Effector CD4-positive, alpha-beta T cell (primary cell): ENCODE data around the gene MEF2D.

ENCODE experiments used
- DNase-seq: peaks from one replicate; pipeline ENCODE4 v3.0.0-alpha.2; 2020

The MEF2D gene

DNA sequence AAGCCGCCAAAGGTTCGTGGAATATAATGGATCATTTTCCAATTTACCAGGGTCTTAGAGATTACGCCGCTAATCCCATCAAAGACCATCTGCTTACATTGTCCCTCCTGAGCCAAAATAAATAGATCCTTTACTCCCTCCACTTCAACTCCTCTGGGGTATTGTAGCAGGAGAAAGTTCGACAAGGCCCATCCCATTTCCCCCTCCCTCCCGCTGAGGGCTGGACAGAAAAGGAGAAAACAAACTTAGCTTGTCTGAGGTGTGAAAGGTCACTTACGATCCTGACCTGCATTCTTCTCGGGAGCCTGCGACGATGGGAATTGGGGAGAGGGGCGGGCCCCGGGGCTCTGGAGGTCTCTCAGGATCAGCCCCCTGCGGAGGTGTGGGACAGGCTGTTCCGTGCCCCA lies 60.8 kb downstream of the MEF2D start:
- no peak for DNase-seq

DNA sequence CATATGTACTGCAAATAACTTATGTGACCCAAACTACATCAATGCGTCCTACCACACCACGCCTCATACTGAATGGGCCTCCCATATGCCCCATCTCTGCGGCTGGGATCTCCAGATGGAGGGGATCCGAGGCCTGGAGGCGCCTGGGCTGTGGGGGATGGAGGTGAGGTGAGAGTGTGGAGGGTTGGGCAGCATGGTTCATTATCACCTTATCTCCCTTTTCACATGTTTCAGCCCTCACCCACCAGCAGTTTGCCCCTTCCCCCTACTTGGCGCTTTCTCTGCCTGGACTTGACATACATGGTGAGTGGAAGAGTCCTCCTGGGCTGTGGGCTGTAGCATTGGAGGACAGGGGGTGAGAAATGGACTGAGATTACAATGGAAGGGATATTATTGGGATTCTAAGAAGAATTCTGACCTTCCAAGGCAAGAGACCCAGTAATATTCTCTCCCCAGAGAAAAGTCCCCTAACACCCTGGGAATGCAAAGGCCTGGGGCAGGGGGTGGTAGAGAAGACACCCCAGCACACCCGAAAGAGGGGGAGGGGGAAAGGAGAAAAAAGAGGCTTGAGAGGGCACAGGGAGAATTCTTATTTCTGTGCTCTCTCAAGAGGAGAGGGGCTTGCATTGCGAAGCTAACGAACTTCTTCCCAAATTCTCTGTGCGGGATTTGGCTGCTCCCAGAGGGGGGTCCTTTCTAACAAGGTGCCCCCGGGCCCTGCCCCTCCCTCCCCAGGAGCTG lies 61.4 kb downstream of the MEF2D start:
- no peak for DNase-seq

DNA sequence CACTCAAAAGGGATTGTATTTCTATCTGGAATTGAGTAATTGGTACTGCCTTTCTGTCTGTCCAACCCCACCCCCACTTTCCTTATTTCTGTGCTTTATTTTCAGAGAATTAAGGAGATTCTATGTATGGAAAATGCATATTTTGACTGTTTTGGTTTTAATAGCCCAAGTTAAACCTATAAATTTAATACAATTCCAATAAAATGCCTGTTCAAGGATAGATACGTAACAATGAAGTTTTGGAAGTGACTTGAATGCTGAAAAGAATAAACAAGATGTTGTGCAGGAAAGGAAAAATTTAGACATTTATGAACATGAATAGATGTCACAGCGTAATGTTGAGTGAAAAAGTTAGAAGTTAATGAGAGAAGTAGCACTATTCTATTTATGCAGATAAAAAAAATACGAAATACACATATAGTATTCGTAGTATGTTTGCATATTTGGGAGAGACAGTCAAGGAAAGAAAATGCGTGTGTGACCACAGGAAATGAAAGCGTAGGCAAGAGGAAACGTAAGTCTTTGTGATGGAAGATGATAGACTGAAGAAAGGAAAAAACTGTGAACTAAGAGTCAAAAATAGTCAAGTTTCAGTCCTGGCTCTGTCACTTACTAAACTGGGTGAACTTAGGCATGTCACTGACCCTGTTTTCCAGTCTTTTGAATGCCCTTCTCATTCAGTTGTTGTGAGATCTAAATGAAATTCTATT lies 62.1 kb downstream of the MEF2D start:
- DNase-seq: no peak

DNA sequence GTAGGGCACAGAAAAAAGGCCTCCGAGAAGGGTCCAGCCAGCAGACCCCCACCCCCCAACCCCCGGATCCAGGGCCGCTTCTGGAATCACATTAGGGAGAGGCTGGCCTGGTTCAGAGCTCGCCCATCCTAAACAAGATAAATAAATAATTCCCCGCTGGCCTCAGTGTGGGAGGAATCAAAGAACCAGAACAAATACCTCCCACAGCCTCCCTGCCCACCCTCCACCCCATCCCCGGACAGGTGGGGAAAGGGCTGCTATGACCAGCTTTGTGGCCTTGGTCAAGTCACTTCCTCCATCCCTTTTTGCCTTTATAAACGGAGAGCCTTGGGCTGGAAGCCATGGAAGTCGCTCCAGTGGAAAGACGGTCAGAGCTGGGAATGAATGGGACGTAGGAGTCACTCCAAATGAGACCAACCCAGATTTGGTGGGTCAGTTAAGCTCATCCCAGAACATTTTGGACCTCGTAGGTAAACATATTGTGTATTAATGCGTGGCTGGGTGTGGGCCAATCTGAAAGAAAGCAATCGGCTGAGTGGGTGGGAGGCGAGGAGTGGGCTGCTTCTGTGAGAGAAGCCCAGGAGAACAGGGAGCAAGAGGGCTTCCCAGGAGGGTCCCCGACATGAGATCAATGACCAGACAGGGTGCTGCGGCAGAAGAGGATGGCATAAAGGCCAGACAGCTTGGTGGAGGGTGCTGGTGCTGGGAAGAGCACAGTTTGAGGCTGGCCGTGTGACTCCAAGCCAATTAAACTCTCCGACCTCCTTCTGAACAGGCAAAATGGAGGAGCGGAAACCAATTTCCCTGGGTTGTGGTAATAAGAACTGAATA lies 63.3 kb downstream of the MEF2D start:
- no peak for DNase-seq

DNA sequence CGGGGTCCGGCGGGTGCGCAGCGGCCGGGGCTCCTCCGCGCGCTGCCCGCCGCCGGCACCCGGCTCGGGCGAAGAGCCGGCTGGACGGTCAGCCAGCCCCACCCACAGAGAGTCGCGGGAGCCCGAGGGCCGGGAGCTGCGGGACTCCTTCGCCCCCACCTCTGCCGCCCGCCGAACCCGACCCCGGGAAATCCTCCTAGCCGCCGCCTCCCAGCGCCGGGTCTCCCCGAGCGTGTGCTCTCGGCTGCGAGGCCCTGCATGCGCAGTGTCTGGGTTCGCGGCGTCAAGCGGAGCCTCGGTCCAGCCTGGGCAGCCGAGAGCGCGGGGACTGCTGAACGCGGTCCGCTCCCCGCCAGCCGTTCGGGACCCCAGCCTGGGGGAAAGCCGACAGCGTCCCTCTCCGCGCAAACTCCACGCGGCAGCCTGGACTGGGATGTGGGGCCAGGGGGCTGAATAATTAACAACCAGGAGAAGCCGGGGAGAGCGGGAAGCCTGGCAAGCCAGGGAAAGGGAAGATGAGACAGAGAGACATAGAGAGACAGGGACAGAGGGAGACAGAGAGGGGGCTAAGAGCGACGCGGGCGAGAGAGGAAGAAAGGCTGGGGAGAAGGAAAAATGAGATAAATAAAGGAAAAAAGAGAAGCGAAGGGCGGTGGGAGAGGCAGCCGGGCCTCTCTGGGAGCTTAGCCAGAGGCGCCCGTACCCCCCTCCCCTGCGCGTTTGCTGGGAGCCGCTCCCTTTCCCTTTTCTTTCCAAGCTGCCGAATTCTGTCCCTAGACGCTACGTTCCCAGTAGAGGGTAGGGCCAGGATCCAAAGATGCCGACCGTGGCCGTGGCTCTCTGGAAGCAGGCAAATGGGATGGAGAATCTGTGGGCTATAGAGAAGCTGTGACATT lies 64.2 kb downstream of the MEF2D start:
- no peak for DNase-seq

- DNase-seq: no peak
Measured at GRCh38 chr1:156435545-156436140, 64.9 kb downstream of the MEF2D start.

- DNase-seq: no peak
Measured at GRCh38 chr1:156434989-156435544, 65.5 kb downstream of the MEF2D start.

- no peak for DNase-seq
Measured at GRCh38 chr1:156433602-156434001, 67.0 kb downstream of the MEF2D start.

- no peak for DNase-seq
Measured at GRCh38 chr1:156433032-156433431, 67.5 kb downstream of the MEF2D start.

DNA sequence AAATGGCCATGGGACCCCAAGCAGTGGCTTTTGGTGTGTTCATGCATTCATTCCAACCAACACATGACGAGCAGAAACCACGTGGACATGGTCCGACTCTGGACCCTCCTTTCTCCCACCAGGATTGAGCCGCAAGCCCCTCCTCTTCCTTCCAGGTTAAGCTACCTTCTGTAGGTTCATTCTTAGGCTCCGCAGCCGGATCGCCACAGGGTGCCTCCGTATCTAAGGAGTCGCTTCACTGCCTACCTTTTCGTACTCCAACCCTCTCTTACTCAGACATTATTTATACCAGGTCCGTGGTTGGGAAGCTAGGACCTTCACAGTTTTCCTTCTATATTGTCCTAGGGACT lies 67.9 kb downstream of the MEF2D start:
- no peak for DNase-seq

GRCh38 chr1:156431769-156432668 lies 68.6 kb downstream of the MEF2D start:
- no peak for DNase-seq

GRCh38 chr1:156431366-156431765 lies 69.2 kb downstream of the MEF2D start:
- DNase-seq: no peak

GRCh38 chr1:156430866-156431265 lies 69.7 kb downstream of the MEF2D start:
- no peak for DNase-seq

GRCh38 chr1:156430303-156430702 lies 70.3 kb downstream of the MEF2D start:
- DNase-seq: no peak

DNA sequence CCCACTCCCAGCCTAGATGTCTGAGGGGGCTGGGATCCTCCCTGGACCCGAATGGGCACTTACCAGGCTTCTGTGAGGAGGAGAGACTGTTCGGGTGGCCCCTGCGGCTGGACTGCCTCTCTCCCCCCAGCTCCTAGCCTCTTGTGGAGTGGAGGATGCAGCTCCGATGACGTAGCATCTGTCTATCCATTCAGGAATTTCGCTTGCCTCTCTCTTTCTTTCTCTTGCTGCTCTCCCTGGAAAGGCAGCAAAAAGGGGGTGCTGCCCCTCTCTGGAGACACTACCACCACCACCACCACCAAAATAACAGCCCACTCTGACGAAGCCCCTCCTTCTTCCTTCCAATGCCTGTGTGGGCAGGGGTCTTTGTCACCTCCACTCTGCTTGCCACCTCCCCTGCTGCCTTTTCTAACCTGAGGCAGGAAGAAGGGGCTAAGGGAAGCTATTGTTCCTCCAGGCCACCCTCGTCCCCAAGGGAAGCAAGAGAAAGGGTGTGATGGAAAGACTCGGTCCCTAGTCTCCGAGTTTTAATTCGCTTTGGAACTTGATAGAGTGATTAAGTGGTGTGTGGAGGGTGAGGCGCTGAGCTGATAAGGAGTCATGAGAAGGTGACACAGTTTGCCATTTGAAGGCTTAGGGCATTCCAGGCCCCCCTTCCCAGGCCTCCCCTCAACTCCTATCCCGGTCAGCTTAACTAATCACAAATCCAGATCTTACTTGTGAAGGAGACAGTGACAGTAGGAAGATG lies 71.1 kb downstream of the MEF2D start:
- no peak for DNase-seq

DNA sequence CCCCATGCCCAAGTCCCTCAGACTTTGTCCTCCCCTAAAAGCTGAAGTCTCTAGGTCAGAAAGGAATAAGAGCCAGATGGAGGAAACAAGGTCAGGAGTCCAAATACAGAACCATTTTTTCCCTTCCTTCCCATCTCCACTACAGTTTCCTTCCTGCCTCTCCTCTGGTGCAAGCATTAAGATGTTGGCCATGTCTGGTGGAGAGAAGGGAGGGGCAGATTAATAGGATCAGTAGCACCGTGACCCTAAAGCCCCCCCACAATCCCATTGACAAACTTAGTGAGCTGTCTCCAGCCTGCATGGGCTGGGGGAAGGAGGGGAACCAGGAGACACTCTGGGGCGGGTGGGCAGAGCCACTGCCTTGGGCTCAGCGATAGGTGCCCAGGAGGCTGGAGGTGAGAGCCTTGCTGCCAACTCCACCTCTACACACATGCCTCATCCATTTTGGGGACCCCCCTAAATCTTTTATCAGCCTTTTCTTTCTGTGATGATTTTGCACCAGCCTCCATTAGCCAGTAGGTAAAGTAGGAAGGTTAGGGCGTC lies 71.8 kb downstream of the MEF2D start:
- no peak for DNase-seq

DNA sequence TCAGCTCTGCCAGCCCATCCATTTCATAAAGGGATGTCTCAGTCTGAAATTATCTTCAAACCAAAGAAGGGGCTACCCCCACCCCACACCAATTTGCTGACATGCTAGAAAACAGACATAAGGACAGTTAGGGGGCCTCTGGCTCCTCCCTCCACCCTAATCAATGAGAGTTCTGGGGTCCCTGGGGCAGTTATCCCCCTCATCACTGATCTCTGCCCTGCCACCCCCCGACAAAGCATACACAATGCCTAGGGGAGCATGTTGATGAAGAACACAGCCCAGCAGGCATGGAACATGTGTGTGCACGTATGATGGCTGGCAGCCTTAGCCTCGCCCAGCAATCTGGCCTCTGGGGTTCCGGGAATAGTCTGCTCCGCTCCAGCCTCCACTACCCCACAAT lies 72.6 kb downstream of the MEF2D start:
- no peak for DNase-seq

GRCh38 chr1:156425943-156426342 lies 74.6 kb downstream of the MEF2D start:
- DNase-seq: no peak

- no peak for DNase-seq
Measured at GRCh38 chr1:156424806-156425432, 75.7 kb downstream of the MEF2D start.
